GM10248 (cell line): ENCODE measurements around the gene BPHL.

Source experiments
- CTCF ChIA-PET: fragments of 300-600 bp; sonication (Branson Sonifier 250); formaldehyde crosslinking; extraction: SDS; loops from one replicate; lab custom pipeline; 2021; ENCODE audit warnings: antibody characterized with exemption; lab: Yijun Ruan, JAX
- POLR2A ChIA-PET: fragments of 350-650 bp; sonication (Branson Sonifier 250); formaldehyde crosslinking; extraction: SDS; loops from one replicate; lab custom pipeline; 2020; ENCODE audit warnings: antibody characterized with exemption; lab: Yijun Ruan, JAX
- DNase-seq: peaks from one replicate; pipeline ENCODE4 v3.0.0; 2012; ENCODE audit errors: extremely low spot score
- TF ChIP-seq, protein P1 (sequence below): IDR thresholded peaks from 2 replicates; pipeline ENCODE4 v1.5.1; 2012; ENCODE audit warnings: mild to moderate bottlenecking, low read depth; ENCODE audit errors: extremely low read depth, missing control alignments, control extremely low read depth

BPHL gene

DNA sequence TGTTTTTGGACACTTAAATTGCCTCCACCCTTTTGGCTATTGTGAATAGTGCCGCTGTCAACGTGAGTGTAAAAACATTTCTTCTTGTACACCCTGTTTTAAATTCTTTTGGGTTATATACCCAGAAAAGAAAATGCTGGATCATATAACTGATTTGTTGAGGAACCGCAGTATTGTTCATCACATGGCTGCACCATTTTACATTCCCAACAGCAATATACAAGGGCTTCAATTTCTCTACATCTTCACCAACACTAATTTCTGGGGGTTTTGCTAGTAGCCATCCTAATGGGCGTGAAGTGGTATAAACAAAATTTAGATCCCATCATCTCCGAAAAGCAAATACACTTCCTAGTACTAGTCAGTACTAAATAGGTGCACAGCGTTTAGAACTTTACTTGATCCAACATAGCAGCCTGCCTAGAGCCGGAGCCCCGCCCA is 579 bp upstream of the BPHL start:
- ChIA-PET CTCF (interaction anchor here (0.6 to 1.7 kb wide), 4 partner anchors 9 to 54 kb away, joined by 3 to 5 read pairs (median 4); no protein-coding TSS in a partner anchor), POLR2A (interaction anchor here (1.0 kb wide), 1 partner anchor 54 kb away, joined by 5 read pairs; no protein-coding TSS in a partner anchor)
- DNase-seq: no peak
- TF ChIP-seq, protein P1, sequence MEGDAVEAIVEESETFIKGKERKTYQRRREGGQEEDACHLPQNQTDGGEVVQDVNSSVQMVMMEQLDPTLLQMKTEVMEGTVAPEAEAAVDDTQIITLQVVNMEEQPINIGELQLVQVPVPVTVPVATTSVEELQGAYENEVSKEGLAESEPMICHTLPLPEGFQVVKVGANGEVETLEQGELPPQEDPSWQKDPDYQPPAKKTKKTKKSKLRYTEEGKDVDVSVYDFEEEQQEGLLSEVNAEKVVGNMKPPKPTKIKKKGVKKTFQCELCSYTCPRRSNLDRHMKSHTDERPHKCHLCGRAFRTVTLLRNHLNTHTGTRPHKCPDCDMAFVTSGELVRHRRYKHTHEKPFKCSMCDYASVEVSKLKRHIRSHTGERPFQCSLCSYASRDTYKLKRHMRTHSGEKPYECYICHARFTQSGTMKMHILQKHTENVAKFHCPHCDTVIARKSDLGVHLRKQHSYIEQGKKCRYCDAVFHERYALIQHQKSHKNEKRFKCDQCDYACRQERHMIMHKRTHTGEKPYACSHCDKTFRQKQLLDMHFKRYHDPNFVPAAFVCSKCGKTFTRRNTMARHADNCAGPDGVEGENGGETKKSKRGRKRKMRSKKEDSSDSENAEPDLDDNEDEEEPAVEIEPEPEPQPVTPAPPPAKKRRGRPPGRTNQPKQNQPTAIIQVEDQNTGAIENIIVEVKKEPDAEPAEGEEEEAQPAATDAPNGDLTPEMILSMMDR: no peak

DNA sequence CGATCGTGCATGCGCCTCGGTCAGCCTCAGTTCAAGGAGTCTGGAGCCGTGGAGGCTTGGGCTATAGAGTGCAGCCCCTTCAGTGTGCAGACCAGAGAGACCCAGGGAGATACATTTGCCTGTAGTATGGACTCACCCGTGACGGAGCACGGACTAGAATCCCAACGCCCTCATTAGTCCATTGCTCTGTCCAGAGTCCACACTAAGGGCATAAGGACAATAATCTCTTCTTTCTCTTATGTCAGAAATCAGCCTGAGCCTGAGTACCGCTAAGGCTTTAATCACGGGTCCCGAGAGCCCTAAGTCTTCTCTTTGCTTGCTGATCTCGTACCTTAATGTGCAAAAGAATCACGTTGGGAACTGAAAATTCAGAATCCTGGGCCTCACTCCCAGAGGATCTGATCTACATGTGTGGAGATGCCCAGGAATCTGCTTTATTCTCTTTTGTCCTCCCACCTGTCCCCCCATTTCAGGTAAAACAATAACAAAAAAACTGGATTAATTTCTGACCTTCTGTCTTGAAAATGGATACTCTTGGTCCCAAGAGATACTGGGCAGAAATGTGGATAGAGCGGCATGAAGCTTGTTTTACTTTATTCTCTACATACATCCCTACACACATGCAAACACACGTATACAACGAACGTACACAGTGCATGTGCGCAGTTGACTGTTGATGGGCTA is 671 bp downstream of the BPHL start:
- no peak for DNase-seq
- ChIA-PET POLR2A (interaction anchor here (0.6 to 1.0 kb wide), 2 partner anchors 56 to 908 kb away, joined by 4 to 5 read pairs; no protein-coding TSS in a partner anchor), CTCF (interaction anchor here (0.6 to 3.1 kb wide), 5 partner anchors 8 to 614 kb away, joined by 3 to 20 read pairs (median 4); no protein-coding TSS in a partner anchor)
- TF ChIP-seq, protein P1: no peak

DNA sequence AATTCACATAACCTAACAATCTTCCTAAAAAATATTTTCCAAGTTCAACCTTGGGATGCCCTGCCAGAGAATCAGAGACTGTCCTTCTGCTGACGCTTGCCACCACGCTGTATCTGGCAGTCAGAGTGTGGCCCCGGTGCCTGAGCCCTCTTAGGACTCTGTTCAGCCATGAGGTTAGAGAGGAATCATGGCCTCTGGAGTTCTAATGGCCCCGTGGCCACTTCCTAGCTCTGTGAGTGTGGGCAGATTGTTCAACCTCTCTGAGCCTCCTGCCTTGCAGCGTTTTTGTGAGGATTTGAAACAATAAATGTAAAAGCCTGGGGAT is 2.2 kb downstream of the BPHL start:
- DNase-seq: no peak
- ChIA-PET POLR2A (no interaction called here), CTCF (interaction anchor here (0.8 to 3.1 kb wide), 5 partner anchors 9 to 131 kb away, joined by 3 to 20 read pairs (median 3); partner anchors contain the start of gene TUBB2A)
- TF ChIP-seq, protein P1: no peak

DNA sequence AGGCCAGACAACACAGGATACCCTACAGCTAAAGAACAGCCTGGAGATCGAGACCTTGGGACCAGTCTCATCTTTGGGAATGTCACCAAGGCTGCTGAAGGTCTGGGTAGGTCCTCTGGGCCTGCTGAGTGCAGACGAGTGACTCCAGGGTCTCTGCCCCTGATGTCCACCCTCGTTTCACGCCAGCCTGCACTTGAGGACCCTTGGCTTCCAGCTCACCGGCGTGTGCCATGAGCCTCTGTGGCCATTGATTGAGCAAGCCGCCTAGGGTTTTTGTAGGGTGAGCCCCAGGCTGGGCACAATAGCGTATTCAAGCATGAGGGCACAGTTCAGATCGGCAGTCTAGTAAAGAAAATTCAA is 4.3 kb downstream of the BPHL start:
- DNase-seq: no peak
- TF ChIP-seq, protein P1: no peak
- ChIA-PET POLR2A (no interaction called here), CTCF (interaction anchor here (1.0 to 3.2 kb wide), 2 partner anchors 17 to 128 kb away, joined by 3 to 19 read pairs; no protein-coding TSS in a partner anchor)

DNA sequence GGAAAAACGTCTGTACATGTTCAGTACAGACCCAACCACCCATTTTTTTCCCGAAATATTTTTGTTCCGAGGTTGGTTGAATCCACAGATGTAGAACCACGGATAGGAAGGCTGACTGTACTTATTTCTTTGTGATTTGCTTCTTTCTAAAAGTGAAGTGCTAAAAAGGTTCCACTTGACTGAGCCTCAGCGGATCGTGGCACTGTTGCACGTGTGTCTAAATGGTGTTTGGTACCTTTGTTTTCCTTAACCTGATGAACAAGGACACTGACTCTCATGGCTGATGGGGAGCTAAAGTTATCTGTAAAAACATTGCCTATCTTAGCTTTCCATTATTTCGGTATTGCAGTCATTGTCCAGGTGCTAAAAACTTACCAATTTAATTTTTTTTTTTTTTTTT is 6.2 kb downstream of the BPHL start:
- ChIA-PET POLR2A (interaction anchor here (0.7 kb wide), 1 partner anchor 76 kb away, joined by 5 read pairs; no protein-coding TSS in a partner anchor), CTCF (interaction anchor here (0.6 to 3.2 kb wide), 4 partner anchors 85 to 1009 kb away, joined by 3 to 19 read pairs (median 4); no protein-coding TSS in a partner anchor)

DNA sequence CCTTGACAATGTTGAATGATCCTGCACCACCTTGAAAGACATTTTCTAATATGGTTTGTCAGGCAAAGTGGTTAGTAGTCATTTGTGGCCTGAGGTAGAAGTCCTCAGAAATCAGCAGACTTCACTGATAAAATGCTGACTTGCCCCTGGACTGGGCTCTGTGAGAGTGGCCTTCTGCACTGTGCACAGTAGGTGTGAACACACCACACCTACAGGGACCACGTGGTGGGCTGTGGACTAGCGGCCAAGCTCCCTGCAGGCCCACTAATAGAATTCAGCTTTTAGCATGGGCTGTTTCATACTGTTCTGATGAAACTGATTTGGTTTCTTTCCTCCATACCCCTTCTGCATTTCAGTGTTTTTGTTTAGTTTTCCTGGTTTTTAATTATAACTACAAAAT is 7.3 kb downstream of the BPHL start:
- TF ChIP-seq, protein P1: no peak
- CTCF ChIA-PET: interaction anchor here (0.6 to 2.5 kb wide), 9 partner anchors 10 to 607 kb away, joined by 3 to 27 read pairs (median 3); partner anchors contain the start of gene TUBB2A
- DNase-seq: no peak
- POLR2A ChIA-PET: no interaction called here

More for the DNA sequence above, 6.2 kb downstream of the BPHL start:
- DNase-seq: no peak
- TF ChIP-seq, protein P1: no peak
